SK-N-SH (cell line): Measurements from ENCODE around the gene PPIP5K1. TPM values are rescaled to one million over a fixed set of nuclear protein-coding genes. Genes with fewer than 3 reads are reported as not detected.

Source experiments
- CTCF ChIA-PET: fragments of 300-600, 350-600 bp; formaldehyde crosslinking; extraction: SDS; loops from one replicate; lab custom pipeline; 2021; lab: Yijun Ruan, JAX
- POLR2A ChIA-PET: fragments of 350-600 bp; sonication (Branson Sonifier 250); formaldehyde crosslinking; extraction: SDS; loops from one replicate; lab custom pipeline; 2020; ENCODE audit warnings: antibody characterized with exemption, inconsistent platforms; lab: Yijun Ruan, JAX
- DNase-seq: peaks from one replicate; pipeline ENCODE4 v3.0.0; 2012
- H2AFZ ChIP-seq: fragments of 200-600 bp; sonication (generic); 2 replicates; pipeline ENCODE4 v1.8.1; 2016; ENCODE audit warnings: antibody characterized with exemption, mild to moderate bottlenecking, low read depth
- H3F3A ChIP-seq: fragments of 200-600 bp; sonication (generic); replicated peaks from 2 replicates; pipeline ENCODE3; 2016; ENCODE audit warnings: antibody characterized with exemption, mild to moderate bottlenecking; ENCODE audit not compliant: insufficient read depth
- H3K27ac ChIP-seq, 2 experiments: fragments of 200-500 bp in 1 of 2; fragments of 200-600 bp in 1 of 2; sonication (Bioruptor generic) in 1 of 2; sonication (generic), shearing (Covaris generic) in 1 of 2; 2 replicates each; pipeline versions ENCODE4 v1.5.1 to v1.6.1; 2014 to 2016; ENCODE audit warnings: low read depth in 2 of 2, inconsistent platforms in 1 of 2, low read length in 1 of 2, mild to moderate bottlenecking in 1 of 2, mixed read lengths in 1 of 2
- H3K27me3 ChIP-seq: fragments of 200-600 bp; sonication (generic), shearing (Covaris generic); 2 replicates; pipeline ENCODE4 v1.6.1; 2016; ENCODE audit warnings: mixed run types; ENCODE audit not compliant: insufficient read depth
- H3K36me3 ChIP-seq, 2 experiments: fragments of 200-500 bp in 1 of 2; fragments of 200-600 bp in 1 of 2; sonication (Bioruptor generic) in 1 of 2; sonication (generic) in 1 of 2; replicated peaks in 1 of 2; 2 replicates each; pipeline versions ENCODE3 to v1.5.1; 2014 to 2016; ENCODE audit warnings: low read length in 1 of 2, mild to moderate bottlenecking in 1 of 2; ENCODE audit not compliant: insufficient read depth in 2 of 2, control insufficient read depth in 1 of 2
- H3K4me1 ChIP-seq, 2 experiments: fragments of 200-500 bp in 1 of 2; fragments of 200-600 bp in 1 of 2; sonication (Bioruptor generic) in 1 of 2; sonication (generic), shearing (Covaris generic) in 1 of 2; 2 replicates each; pipeline versions ENCODE4 v1.5.1 to v1.6.1; 2014 to 2016; ENCODE audit warnings: low read depth in 1 of 2, low read length in 1 of 2, mixed run types in 1 of 2; ENCODE audit not compliant: insufficient read depth in 2 of 2, control insufficient read depth in 1 of 2
- H3K4me2 ChIP-seq: fragments of 200-600 bp; sonication (generic), shearing (Covaris generic); 2 replicates; pipeline ENCODE4 v1.6.1; 2017; ENCODE audit warnings: mixed run types
- H3K4me3 ChIP-seq, 2 experiments: fragments of 200-500 bp in 1 of 2; fragments of 200-600 bp in 1 of 2; sonication (Bioruptor generic) in 1 of 2; sonication (generic), shearing (Covaris generic) in 1 of 2; 2 replicates each; pipeline versions ENCODE4 v1.5.1 to v1.8.1; 2014 to 2016; ENCODE audit warnings: low read depth in 2 of 2, inconsistent platforms in 1 of 2, low read length in 1 of 2, mild to moderate bottlenecking in 1 of 2, mixed read lengths in 1 of 2, moderate library complexity in 1 of 2
- H3K79me2 ChIP-seq: fragments of 200-600 bp; sonication (generic); 2 replicates; pipeline ENCODE4 v1.8.1; 2017; ENCODE audit warnings: mild to moderate bottlenecking; ENCODE audit not compliant: insufficient read depth
- H3K9ac ChIP-seq: fragments of 200-600 bp; sonication (generic); 2 replicates; pipeline ENCODE4 v1.6.1; 2017; ENCODE audit warnings: mixed run types
- H3K9me2 ChIP-seq: fragments of 200-600 bp; sonication (generic); 2 replicates; pipeline ENCODE4 v1.6.1; 2017; ENCODE audit warnings: mixed run types
- H3K9me3 ChIP-seq: fragments of 200-600 bp; sonication (generic); 2 replicates; pipeline ENCODE4 v1.6.1; 2017; ENCODE audit warnings: mixed run types, mild to moderate bottlenecking, moderate library complexity
- H4K20me1 ChIP-seq: fragments of 200-600 bp; sonication (generic); 2 replicates; pipeline ENCODE4 v1.6.1; 2017; ENCODE audit warnings: mild to moderate bottlenecking, mixed run types; ENCODE audit not compliant: insufficient read depth
- CHD2 ChIP-seq: fragments of 150-350 bp; IDR thresholded peaks from 2 replicates; pipeline ENCODE4 v1.6.1; 2018; ENCODE audit warnings: low read length; ENCODE audit not compliant: partially characterized antibody
- EZH2phosphoT487 ChIP-seq: fragments of 200-600 bp; sonication (generic); IDR thresholded peaks from 2 replicates; pipeline ENCODE4 v1.6.1; 2017; ENCODE audit warnings: low read depth, mixed run types, mild to moderate bottlenecking, antibody characterized with exemption, moderate library complexity, borderline replicate concordance
- FOXJ3 ChIP-seq: sonication (generic); formaldehyde crosslinking; IDR thresholded peaks from 2 replicates; pipeline ENCODE4 v1.5.1; 2020; ENCODE audit warnings: mild to moderate bottlenecking, missing genetic modification reagents
- FOXM1 ChIP-seq: IDR thresholded peaks from 2 replicates; pipeline ENCODE4 v1.4.0; 2012; ENCODE audit warnings: low read depth, mild to moderate bottlenecking
- GATA2 ChIP-seq: sonication (generic); formaldehyde crosslinking; IDR thresholded peaks from 2 replicates; pipeline ENCODE4 v1.5.0; 2020; ENCODE audit warnings: mild to moderate bottlenecking, missing genetic modification reagents
- IRF3 ChIP-seq: fragments of 150-350 bp; IDR thresholded peaks from 2 replicates; pipeline ENCODE4 v1.6.1; 2016; ENCODE audit warnings: mild to moderate bottlenecking, low read depth, low read length
- JUND ChIP-seq: IDR thresholded peaks from 2 replicates; pipeline ENCODE4 v1.4.0; 2012
- MAX ChIP-seq: IDR thresholded peaks from 2 replicates; pipeline ENCODE4 v1.4.0; 2012; ENCODE audit warnings: low read depth
- MXI1 ChIP-seq: IDR thresholded peaks from 2 replicates; pipeline ENCODE4 v1.6.1; 2012; ENCODE audit warnings: mild to moderate bottlenecking, low read depth, low read length, improper control_type of control experiment
- NFIC ChIP-seq: IDR thresholded peaks from 2 replicates; pipeline ENCODE4 v1.4.0; 2012; ENCODE audit warnings: borderline replicate concordance
- PBX3 ChIP-seq: IDR thresholded peaks from 2 replicates; pipeline ENCODE4; 2012
- RCOR1 ChIP-seq: fragments of 150-350 bp; IDR thresholded peaks from 2 replicates; pipeline ENCODE4 v1.6.1; 2017; ENCODE audit warnings: antibody characterized with exemption, low read length
- RFX5 ChIP-seq: IDR thresholded peaks from 2 replicates; pipeline ENCODE4 v1.6.1; 2012; ENCODE audit warnings: mild to moderate bottlenecking, improper control_type of control experiment, low read length
- SIN3A ChIP-seq: IDR thresholded peaks from 2 replicates; pipeline ENCODE4 v1.6.1; 2012; ENCODE audit warnings: low read depth, mild to moderate bottlenecking, low read length, moderate library complexity, borderline replicate concordance
- SMC3 ChIP-seq: IDR thresholded peaks from 2 replicates; pipeline ENCODE4 v1.6.1; 2012; ENCODE audit warnings: low read depth, low read length, improper control_type of control experiment
- TAF1 ChIP-seq: IDR thresholded peaks from 2 replicates; pipeline ENCODE4 v1.6.1; 2012; ENCODE audit warnings: low read depth, mild to moderate bottlenecking, low read length, moderate library complexity, borderline replicate concordance
- TCF12 ChIP-seq: IDR thresholded peaks from 2 replicates; pipeline ENCODE4 v1.4.0; 2012
- WGBS: methylation state at CpG from one replicate; pipeline ENCODE4 v1.1.6; 2017; ENCODE audit warnings: low lambda C conversion rate; 5-methylcytosine and 5-hydroxymethylcytosine counted together
- polyA plus RNA-seq, 3 experiments: library from polyadenylated mRNA; depleted of rRNA; stranded (reverse); fragments of >200 nt; gene quantifications; 2 replicates each; pipeline ENCODE4 v1.2.3, GENCODE V29; 2012

PPIP5K1 gene
- polyA plus RNA-seq, 1 of the 3 experiments (the other 2 are of a cell fraction): 28.5 TPM

GRCh38 chr15:43522247-43522646 is 67.8 kb downstream of the PPIP5K1 start:
- Histone ChIP-seq H3K9ac (no peak overlapping the region), H3K9me2 (no peaks in the 10 kb centered on the region), H3K79me2 (0 out of 2 replicates have a peak, but pooled peaks cover 7% of the 10 kb centered on the region), H3K27ac (no peak overlapping the region), H3K4me2 (no peak overlapping the region), H3K4me1 (peaks cover 4 to 20% of the 10 kb centered on the region in 2 experiments; a peak in 2 of 4 replicates), H3K4me3 (no peak overlapping the region), H4K20me1 (no peaks in the 10 kb centered on the region), H3K27me3 (no peaks in the 10 kb centered on the region), H2AFZ (no peak overlapping the region), H3K36me3 (peaks cover 13 to 51% of the 10 kb centered on the region in 2 experiments), H3K9me3 (no peaks in the 10 kb centered on the region), H3F3A (no peaks in the 10 kb centered on the region)
- 84% methylated on average over 9 of the region's 9 CpGs for WGBS
- ChIA-PET CTCF (interaction anchor here (1.6 kb wide), 1 partner anchor 8 kb away, joined by 5 read pairs; no protein-coding TSS in a partner anchor), POLR2A (interaction anchor here (0.6 to 1.1 kb wide), 2 partner anchors 11 to 36 kb away, joined by 3 to 4 read pairs; no protein-coding TSS in a partner anchor)
- TF ChIP-seq IRF3 (no peak), FOXJ3 (CRISPR knock-in tag) (no peak), RFX5 (no peak), CHD2 (no peak), FOXM1 (no peak), SIN3A (no peak), MAX (no peak), SMC3 (no peak), GATA2 (CRISPR knock-in tag) (no peak)
- no peak for DNase-seq

GRCh38 chr15:43521419-43521818 is 68.6 kb downstream of the PPIP5K1 start:
- Histone ChIP-seq H3K27me3 (no peaks in the 10 kb centered on the region), H4K20me1 (no peaks in the 10 kb centered on the region), H3K9ac (no peak overlapping the region), H3K9me3 (no peaks in the 10 kb centered on the region), H3K36me3 (peaks cover 13 to 51% of the 10 kb centered on the region in 2 experiments), H3K4me1 (peaks cover 10 to 28% of the 10 kb centered on the region in 2 experiments; a peak in 3 of 4 replicates), H3K9me2 (no peaks in the 10 kb centered on the region), H3K4me2 (no peak overlapping the region), H3K27ac (no peak overlapping the region), H3F3A (no peaks in the 10 kb centered on the region), H2AFZ (no peak overlapping the region), H3K4me3 (no peak overlapping the region), H3K79me2 (0 out of 2 replicates have a peak, but pooled peaks cover 7% of the 10 kb centered on the region)
- ChIA-PET CTCF (interaction anchor here (1.1 kb wide), 1 partner anchor 10 kb away, joined by 3 read pairs; no protein-coding TSS in a partner anchor), POLR2A (no interaction called here)
- no peak for TF ChIP-seq RFX5
- no peak for TF ChIP-seq FOXJ3 (CRISPR knock-in tag)
- no peak for TF ChIP-seq TAF1
- no peak for TF ChIP-seq JUND
- TF ChIP-seq TCF12: no peak
- no peak for TF ChIP-seq PBX3
- TF ChIP-seq MXI1: no peak
- no peak for TF ChIP-seq NFIC
- TF ChIP-seq SMC3: no peak
- no peak for TF ChIP-seq RCOR1
- TF ChIP-seq EZH2phosphoT487: no peak
- no peak for TF ChIP-seq FOXM1
- TF ChIP-seq MAX: no peak
- no peak for DNase-seq
- WGBS: 89% methylated on average over 9 of the region's 11 CpGs
